Neural cell (in vitro differentiated cells): ENCODE measurements around the gene ATP5F1A.
A peak's percentile ranks its signal among the peaks of the same experiment; 100 is the strongest.

Experiments
- CTCF ChIP-seq: fragments of 450-650 bp; IDR thresholded peaks from 2 replicates; pipeline ENCODE4 v1.5.1; 2014; ENCODE audit warnings: antibody characterized with exemption, mild to moderate bottlenecking, moderate library complexity; ENCODE audit not compliant: poor library complexity, severe bottlenecking
- EP300 ChIP-seq: fragments of 450-650 bp; conservative IDR thresholded peaks from 2 replicates; pipeline ENCODE4 v1.6.1; 2014; ENCODE audit warnings: antibody characterized with exemption, mild to moderate bottlenecking, moderate library complexity; ENCODE audit not compliant: poor library complexity, severe bottlenecking
- EZH2 ChIP-seq: fragments of 200-600, 300-800 bp; shearing (Covaris generic), sonication (generic); IDR thresholded peaks from 2 replicates; pipeline ENCODE4 v1.6.1; 2014; ENCODE audit warnings: antibody characterized with exemption, low read length, borderline replicate concordance, mild to moderate bottlenecking; ENCODE audit not compliant: insufficient read depth, poor library complexity, severe bottlenecking
- MXI1 ChIP-seq: fragments of 450-650 bp; conservative IDR thresholded peaks from 2 replicates; pipeline ENCODE4 v1.6.1; 2014; ENCODE audit warnings: antibody characterized with exemption, mild to moderate bottlenecking; ENCODE audit not compliant: poor library complexity, severe bottlenecking
- POLR2AphosphoS5 ChIP-seq: IDR thresholded peaks from 2 replicates; pipeline ENCODE4 v1.6.1; 2012
- REST ChIP-seq: IDR thresholded peaks from 2 replicates; pipeline ENCODE4 v1.6.1; 2012; ENCODE audit warnings: borderline replicate concordance
- TAF1 ChIP-seq: IDR thresholded peaks from 2 replicates; pipeline ENCODE4 v1.6.1; 2012; ENCODE audit warnings: low read depth

- TF ChIP-seq CTCF (no peak), TAF1 (peak; percentile 85), POLR2AphosphoS5 (peak; percentile 77), REST (peak; percentile 81), EP300 (no peak), EZH2 (no peak), MXI1 (peak; percentile 61)
Observed at GRCh38 chr18:46104128-46104911, 6.2 kb upstream of the ATP5F1A start, which contains the start of gene HAUS1.
